Psoas muscle (tissue), 8 donors: ENCODE data around the gene CYRIA. TPM values are rescaled to one million over a fixed set of nuclear protein-coding genes. Genes with fewer than 3 reads are reported as not detected.

ENCODE experiments used
- ATAC-seq, 4 donors: fragments of 200-7000 bp; cut with Tn5 transposase; one replicate each; pipeline ENCODE4 v1.9.1; 2020; ENCODE audit warnings: moderate library complexity in 3 of 4, mild to moderate bottlenecking in 2 of 4
- DNase-seq, 2 donors: peaks; one replicate each; pipeline ENCODE4 v3.0.0-alpha.2; 2020
- H3K27ac ChIP-seq: fragments of 200-600 bp; one replicate; pipeline ENCODE4 v1.8.0; 2022
- H3K27me3 ChIP-seq, 3 donors: fragments of 200-600 bp in 1 of 3; one replicate each; pipeline versions ENCODE4 v1.6.1 to v1.8.0; 2013 to 2022; ENCODE audit warnings: low read length in 2 of 3, mild to moderate bottlenecking in 2 of 3, moderate library complexity in 1 of 3; ENCODE audit not compliant: insufficient read depth in 3 of 3
- H3K36me3 ChIP-seq, 2 donors: fragments of 200-600 bp in 1 of 2; one replicate each; pipeline versions ENCODE4 v1.6.1 to v1.8.0; 2013 to 2022; ENCODE audit warnings: low read depth in 1 of 2, mild to moderate bottlenecking in 1 of 2, moderate library complexity in 1 of 2; ENCODE audit not compliant: insufficient read depth in 1 of 2
- H3K4me1 ChIP-seq: fragments of 200-600 bp; one replicate; pipeline ENCODE4 v1.8.0; 2022
- H3K4me3 ChIP-seq: fragments of 200-600 bp; one replicate; pipeline ENCODE4 v1.8.0; 2022; ENCODE audit warnings: mild to moderate bottlenecking
- H3K9me3 ChIP-seq: fragments of 200-600 bp; one replicate; pipeline ENCODE4 v1.8.0; 2022
- CTCF ChIP-seq: fragments of 200-600 bp; IDR thresholded peaks from one replicate; pipeline ENCODE4 v1.8.0; 2022; ENCODE audit warnings: antibody characterized with exemption
- WGBS, 3 donors: extraction: QIAGEN DNeasy Blood & Tissue Kit; methylation state at CpG; one replicate each; pipeline versions ENCODE4 v1.1.6 to v1.1.7; 2013; 5-methylcytosine and 5-hydroxymethylcytosine counted together
- intact Hi-C, 2 donors: fragments of 100-400 bp; cut with DNase I; formaldehyde crosslinking; loops; one replicate each; pipeline versions ENCODE4 v1.11.0 to v1.14.2; 2022
- polyA plus RNA-seq, 3 donors: library from polyadenylated mRNA; stranded (reverse); fragments of 200-250 nt; gene quantifications; one replicate each; pipeline ENCODE4 v1.2.3, GENCODE V29; 2013
- total RNA-seq, 4 donors: library from RNA; stranded (reverse); fragmentation: NEBNext Ultra II Directional in 2 of 4; extraction: Animal tissue kit (Norgen Biotek cat#: 25700) in 2 of 4; gene quantifications; one replicate each; pipeline versions ENCODE4 v1.2.1 to v1.2.4, GENCODE V29; 2021 to 2023
- donor health status: healthy with polysubstance abuse.
- donor health status: DM: no; HTN: no; CAD: no; lungs with moderate emphysema.
- donor health status: Bipolar disorder and iron deficiency.
- donor health status: healthy.
- donor health status: DM: yes; HTN: yes; CAD: no.
- donor health status: DM: no; HTN: no; CAD: no.
- donor health status: DM: no; HTN: no; CAD: no.
- donor health status: DM: yes; HTN: yes; CAD: no.

CYRIA gene
- total and polyA plus RNA-seq, 7 donors, result 3.8 to 16.8 (median 9.5) TPM

GRCh38 chr2:16658076-16658739 lies 7.4 kb downstream of the CYRIA start:
- Histone ChIP-seq H3K27me3 (no peaks in the 10 kb centered on the region), H3K4me3 (no peak overlapping the region), H3K4me1 (peaks cover 87% of the 10 kb centered on the region), H3K36me3 (no peaks in the 10 kb centered on the region), H3K9me3 (no peaks in the 10 kb centered on the region), H3K27ac (peak overlapping the region; percentile 96)
- DNase-seq, result no peak
- 50 to 93% (median 56%) methylated on average over 3 of the region's 3 CpGs for WGBS, 3 donors
- no peak for ATAC-seq
- no peak for TF ChIP-seq CTCF
- intact Hi-C loops, result loop anchor here in 1 of 2 donors (5.0 kb wide), 1 partner anchor 69 kb away; no protein-coding TSS in a partner anchor

GRCh38 chr2:16657671-16658070 lies 8.0 kb downstream of the CYRIA start:
- Histone ChIP-seq H3K27me3 (no peaks in the 10 kb centered on the region), H3K4me3 (no peak overlapping the region), H3K36me3 (no peaks in the 10 kb centered on the region), H3K27ac (peak overlapping the region; percentile 96), H3K9me3 (no peaks in the 10 kb centered on the region), H3K4me1 (peaks cover 90% of the 10 kb centered on the region)
- no peak for TF ChIP-seq CTCF
- 51 to 93% (median 66%) methylated on average over 1 of the region's 1 CpG for WGBS, 3 donors
- DNase-seq, result no peak
- no peak for ATAC-seq
- intact Hi-C loops, result loop anchor here in 1 of 2 donors (5.0 kb wide), 1 partner anchor 70 kb away; no protein-coding TSS in a partner anchor

DNA sequence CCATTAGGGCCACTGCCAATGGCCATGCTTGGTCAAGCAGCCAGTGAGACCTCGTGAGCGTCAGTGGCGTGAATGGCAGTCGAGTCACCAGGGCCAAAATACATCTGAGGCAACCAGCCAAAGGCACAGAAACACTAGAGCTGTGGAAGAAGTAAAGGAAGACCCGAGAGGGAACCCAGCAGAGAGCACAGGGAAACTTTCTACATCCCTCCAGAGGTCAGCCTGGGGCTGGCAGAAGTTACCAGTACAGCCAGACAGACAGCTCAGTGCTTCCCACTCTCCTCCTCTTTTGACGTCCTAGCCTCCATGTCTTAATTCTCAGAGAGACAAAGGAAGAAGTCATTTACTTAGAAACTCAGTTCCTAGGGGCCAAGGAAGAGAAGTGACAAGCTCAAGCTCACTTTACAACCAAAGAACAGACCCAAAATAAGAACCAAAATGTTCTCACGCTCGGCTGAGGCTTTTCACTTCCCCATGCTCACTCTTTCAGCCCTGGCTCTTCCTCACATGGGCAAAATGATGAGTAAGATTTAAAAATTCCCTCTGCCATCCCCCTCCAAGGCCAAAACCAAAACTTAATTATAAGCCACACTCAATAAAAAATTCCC lies 8.7 kb downstream of the CYRIA start:
- H3K27ac ChIP-seq, result peak overlapping the region; percentile 96

DNA sequence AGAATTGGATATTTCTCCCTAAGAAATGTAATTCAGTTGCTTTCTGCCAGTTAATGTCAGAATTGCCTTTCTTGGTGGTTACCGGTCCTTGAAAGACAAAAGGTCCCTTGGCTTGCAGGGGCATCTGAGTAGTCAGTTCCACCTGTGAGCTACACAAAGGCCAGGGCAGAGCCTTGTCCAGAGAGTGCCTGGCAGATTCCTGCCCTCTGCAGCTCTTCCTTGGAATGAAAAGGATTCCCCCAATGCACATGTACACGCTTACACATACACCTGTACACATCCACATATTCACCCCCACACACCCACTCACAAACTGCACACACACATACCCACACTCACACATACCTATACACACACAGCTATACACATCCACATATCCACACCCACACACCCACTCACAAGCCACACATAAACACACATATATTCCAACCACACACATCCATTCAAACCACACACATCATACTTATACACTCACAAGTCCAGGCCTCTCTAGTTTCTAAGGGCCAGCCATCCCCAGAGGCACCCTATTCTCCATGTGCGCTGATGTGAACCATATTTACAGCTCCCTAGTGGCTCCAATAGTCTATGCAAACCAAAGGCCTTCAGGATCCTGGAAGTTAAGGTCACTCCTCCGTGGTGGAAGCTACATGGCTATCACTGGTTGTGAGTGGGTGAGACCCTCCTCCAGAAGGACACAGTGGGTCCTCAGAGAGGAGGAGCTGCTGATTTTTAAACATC lies 9.6 kb downstream of the CYRIA start:
- TF ChIP-seq CTCF, result no peak
- no peak overlapping the region for H3K4me3 ChIP-seq
- H3K27ac ChIP-seq, result peak overlapping the region; percentile 96
- intact Hi-C loops, result loop anchor here in 1 of 2 donors (5.0 kb wide), 1 partner anchor 71 kb away; no protein-coding TSS in a partner anchor
- no peaks in the 10 kb centered on the region for H3K27me3 ChIP-seq
- H3K9me3 ChIP-seq, result no peaks in the 10 kb centered on the region
- peak in 3 of 4 donors; percentile 31 to 47 (median 33) for ATAC-seq
- H3K4me1 ChIP-seq, result peaks cover 92% of the 10 kb centered on the region
- 60 to 69% (median 62%) methylated on average over 4 of the region's 4 CpGs for WGBS, 3 donors
- H3K36me3 ChIP-seq, result no peaks in the 10 kb centered on the region
- no peak for DNase-seq

More for the DNA sequence above, 8.7 kb downstream of the CYRIA start:
- peaks cover 90% of the 10 kb centered on the region for H3K4me1 ChIP-seq
- no peaks in the 10 kb centered on the region for H3K9me3 ChIP-seq
- no peaks in the 10 kb centered on the region for H3K27me3 ChIP-seq
- ATAC-seq, result peak; percentile 88 to 93 (median 91)
- peak overlapping the region; percentile 43 for H3K4me3 ChIP-seq
- TF ChIP-seq CTCF, result no peak
- intact Hi-C loops, result loop anchor here in 1 of 2 donors (5.0 kb wide), 1 partner anchor 70 kb away; no protein-coding TSS in a partner anchor
- H3K36me3 ChIP-seq, result no peaks in the 10 kb centered on the region
- peak; percentile 81 to 91 for DNase-seq
- 13 to 31% (median 16%) methylated on average over 8 of the region's 8 CpGs for WGBS, 3 donors
